ENCODE data around the gene BET1L. TPM values are rescaled to one million over a fixed set of nuclear protein-coding genes. Genes with fewer than 3 reads are reported as not detected.
"Not testable (repeated sequence)": the region's sequence is repeated elsewhere in the genome, so short reads cannot be mapped to it uniquely, and the experiment has no call there.

The BET1L gene
- total and polyA plus RNA-seq, 4 experiments from 2014 or later, result 61.9 to 129 (median 93.2) TPM

GRCh38 chr11:240315-240714, 33.1 kb upstream of the BET1L start:
- peaks cover 36 to 71% of the 10 kb centered on the region in 2 donors for H3K36me3 Mint-ChIP-seq
- intact Hi-C loops (cut with micrococcal nuclease), result no loop called here

GRCh38 chr11:238346-238745, 31.1 kb upstream of the BET1L start:
- peak overlapping the region in 6 of 8 donors; percentile 1 to 100 (median 58) for H3K4me3 Mint-ChIP-seq
- peaks cover 22% of the 10 kb centered on the region for H3K4me1 ChIP-seq (ENCODE audit: insufficient read depth, low read length)
- peaks cover 24 to 57% of the 10 kb centered on the region in 2 donors for H3K36me3 Mint-ChIP-seq
- intact Hi-C loops (cut with micrococcal nuclease), result loop anchor here (5.0 kb wide), 1 partner anchor 49 kb away; the partner anchor contains the start of gene PGGHG
- not testable (repeated sequence) for H3K4me3 ChIP-seq (ENCODE audit: low read length in 2 of 2); H3K9me3 Mint-ChIP-seq; H3K9me3 ChIP-seq (ENCODE audit: control insufficient read depth in 1 of 2, low read length in 2 of 2); H3K27me3 ChIP-seq (ENCODE audit: insufficient read depth, low read length); DNase-seq; H3K27me3 Mint-ChIP-seq
- ChIA-PET CTCF (ENCODE audit: partially characterized antibody) (interaction anchor here (1.0 to 2.9 kb wide), 6 partner anchors 13 to 212 kb away, joined by 3 to 20 read pairs (median 4); partner anchors contain the start of genes BET1L and RIC8A), POLR2A (ENCODE audit: partially characterized antibody) (interaction anchor here (1.5 to 10.9 kb wide), 7 partner anchors 12 to 297 kb away, joined by 5 to 144 read pairs (median 5); partner anchors contain the start of genes BET1L, HRAS, PGGHG and RIC8A)
- peak overlapping the region; percentile 100 for H3K27ac ChIP-seq (ENCODE audit: low read depth, low read length)
- H3K4me1 Mint-ChIP-seq, result peaks cover 34 to 71% (median 51%) of the 10 kb centered on the region in 4 donors
- peak overlapping the region in 6 of 7 donors; percentile 29 to 100 (median 82) for H3K27ac Mint-ChIP-seq
- peaks cover 23% of the 10 kb centered on the region for H3K36me3 ChIP-seq (ENCODE audit: insufficient read depth, low read length)

More at GRCh38 chr11:240315-240714, 33.1 kb upstream of the BET1L start:
- Mint-ChIP-seq H3K9me3 (no peaks in the 10 kb centered on the region), H3K27me3 (no peaks in the 10 kb centered on the region), H3K4me1 (peaks cover 32 to 66% (median 46%) of the 10 kb centered on the region in 4 donors), H3K27ac (peak overlapping the region in 4 of 7 donors; percentile 37 to 97 (median 56)), H3K4me3 (peak overlapping the region in 1 of 8 donors; percentile 11)
- H3K4me3 ChIP-seq (ENCODE audit: low read length in 2 of 2), result no peak overlapping the region
- DNase-seq, result no peak
- H3K4me1 ChIP-seq (ENCODE audit: insufficient read depth, low read length), result peaks cover 19% of the 10 kb centered on the region
- no peaks in the 10 kb centered on the region for H3K9me3 ChIP-seq (ENCODE audit: control insufficient read depth in 1 of 2, low read length in 2 of 2)
- ChIA-PET CTCF (ENCODE audit: partially characterized antibody) (interaction anchor here (1.3 to 3.5 kb wide), 2 partner anchors 9 to 11 kb away, joined by 3 to 20 read pairs; no protein-coding TSS in a partner anchor), POLR2A (ENCODE audit: partially characterized antibody) (interaction anchor here (0.7 to 10.9 kb wide), 4 partner anchors 11 to 167 kb away, joined by 3 to 144 read pairs (median 3); partner anchors contain the start of genes BET1L and RIC8A)
- no peak overlapping the region for H3K27ac ChIP-seq (ENCODE audit: low read depth, low read length)
- no peaks in the 10 kb centered on the region for H3K27me3 ChIP-seq (ENCODE audit: insufficient read depth, low read length)
- H3K36me3 ChIP-seq (ENCODE audit: insufficient read depth, low read length), result peaks cover 41% of the 10 kb centered on the region

GRCh38 chr11:236774-237767, 29.9 kb upstream of the BET1L start, which contains the start of gene PSMD13:
PSMD13 (plus strand) TSS chr11:236976; CDS start chr11:237050, 74 bp downstream.
- peak; percentile 85 to 90 (median 88) for DNase-seq
- Histone ChIP-seq H3K4me3 (ENCODE audit: low read length in 2 of 2) (peak within 1 kb of the TSS; percentile 96 to 100), H3K9me3 (ENCODE audit: control insufficient read depth in 1 of 2, low read length in 2 of 2) (no peaks in the 10 kb centered on the region), H3K27ac (ENCODE audit: low read depth, low read length) (peak within 1 kb of the TSS; percentile 100), H3K4me1 (ENCODE audit: insufficient read depth, low read length) (peaks cover 22% of the 10 kb centered on the region), H3K27me3 (ENCODE audit: insufficient read depth, low read length) (no peaks in the 10 kb centered on the region), H3K36me3 (ENCODE audit: insufficient read depth, low read length) (peaks cover 13% of the 10 kb centered on the region)
- ChIA-PET CTCF (ENCODE audit: partially characterized antibody) (interaction anchor here (0.8 to 2.9 kb wide), 13 partner anchors 9 to 214 kb away, joined by 3 to 20 read pairs (median 3); partner anchors contain the start of genes BET1L and RIC8A), POLR2A (ENCODE audit: partially characterized antibody) (interaction anchor here (0.7 to 10.9 kb wide), 29 partner anchors 9 to 459 kb away, joined by 3 to 144 read pairs (median 5); partner anchors contain the start of genes ANO9, BET1L, HRAS and IFITM5)
- H3K9me3 Mint-ChIP-seq, result no peaks in the 10 kb centered on the region
- H3K27ac Mint-ChIP-seq, result peak within 1 kb of the TSS; percentile 97 to 100 (median 100)
- H3K36me3 Mint-ChIP-seq, result peaks cover 17 to 48% of the 10 kb centered on the region in 2 donors
- intact Hi-C loops (cut with micrococcal nuclease), result loop anchor here (1.0 to 5.0 kb wide), 5 partner anchors 30 to 269 kb away; partner anchors contain the start of genes BET1L, PGGHG and RIC8A
- H3K27me3 Mint-ChIP-seq, result no peaks in the 10 kb centered on the region
- peaks cover 31 to 64% (median 46%) of the 10 kb centered on the region in 4 donors for H3K4me1 Mint-ChIP-seq
- H3K4me3 Mint-ChIP-seq, result peak within 1 kb of the TSS; percentile 98 to 100 (median 99)

- POLR2A ChIA-PET (ENCODE audit: partially characterized antibody), result interaction anchor here (0.8 to 10.9 kb wide), 26 partner anchors 10 to 460 kb away, joined by 3 to 144 read pairs (median 5); partner anchors contain the start of genes BET1L, IFITM5, NLRP6 and PGGHG
Observed at GRCh38 chr11:235997-236773, 29.0 kb upstream of the BET1L start, which contains the start of gene SIRT3. SIRT3 (minus strand) TSS chr11:236342; CDS start chr11:236328, 14 bp downstream.

GRCh38 chr11:235609-235996, 28.4 kb upstream of the BET1L start:
- Mint-ChIP-seq H3K27me3 (no peaks in the 10 kb centered on the region), H3K9me3 (no peaks in the 10 kb centered on the region), H3K4me1 (peaks cover 23 to 54% (median 36%) of the 10 kb centered on the region in 4 donors), H3K36me3 (peaks cover 7 to 37% of the 10 kb centered on the region in 2 donors), H3K4me3 (peak overlapping the region; percentile 83 to 99 (median 89)), H3K27ac (peak overlapping the region; percentile 88 to 97 (median 96))
- ChIA-PET POLR2A (ENCODE audit: partially characterized antibody) (interaction anchor here (0.8 to 10.9 kb wide), 10 partner anchors 15 to 213 kb away, joined by 3 to 144 read pairs (median 10); partner anchors contain the start of genes BET1L, NLRP6, PGGHG and RIC8A), CTCF (ENCODE audit: partially characterized antibody) (interaction anchor here (1.1 to 1.4 kb wide), 3 partner anchors 16 to 215 kb away, joined by 3 to 4 read pairs (median 4); no protein-coding TSS in a partner anchor)
- Histone ChIP-seq H3K36me3 (ENCODE audit: insufficient read depth, low read length) (peaks cover 8% of the 10 kb centered on the region), H3K4me1 (ENCODE audit: insufficient read depth, low read length) (peaks cover 22% of the 10 kb centered on the region), H3K4me3 (ENCODE audit: low read length in 2 of 2) (peak overlapping the region; percentile 24 to 61), H3K9me3 (ENCODE audit: control insufficient read depth in 1 of 2, low read length in 2 of 2) (no peaks in the 10 kb centered on the region), H3K27me3 (ENCODE audit: insufficient read depth, low read length) (no peaks in the 10 kb centered on the region), H3K27ac (ENCODE audit: low read depth, low read length) (peak overlapping the region; percentile 100)
- intact Hi-C loops (cut with micrococcal nuclease), result loop anchor here (5.0 kb wide), 1 partner anchor 52 kb away; the partner anchor contains the start of gene PGGHG
- peak in 1 of 5 donors; percentile 93 for DNase-seq

More at GRCh38 chr11:235997-236773, 29.0 kb upstream of the BET1L start, which contains the start of gene SIRT3:
- Mint-ChIP-seq H3K27me3 (no peaks in the 10 kb centered on the region), H3K4me1 (peaks cover 23 to 56% (median 37%) of the 10 kb centered on the region in 4 donors), H3K27ac (peak within 1 kb of the TSS; percentile 97 to 100 (median 100)), H3K36me3 (peaks cover 8 to 39% of the 10 kb centered on the region in 2 donors), H3K9me3 (no peaks in the 10 kb centered on the region), H3K4me3 (peak within 1 kb of the TSS; percentile 98 to 100 (median 99))
- Histone ChIP-seq H3K36me3 (ENCODE audit: insufficient read depth, low read length) (peaks cover 8% of the 10 kb centered on the region), H3K9me3 (ENCODE audit: control insufficient read depth in 1 of 2, low read length in 2 of 2) (no peaks in the 10 kb centered on the region), H3K4me1 (ENCODE audit: insufficient read depth, low read length) (peaks cover 22% of the 10 kb centered on the region), H3K27me3 (ENCODE audit: insufficient read depth, low read length) (no peaks in the 10 kb centered on the region), H3K27ac (ENCODE audit: low read depth, low read length) (peak within 1 kb of the TSS; percentile 100), H3K4me3 (ENCODE audit: low read length in 2 of 2) (peak within 1 kb of the TSS; percentile 96 to 100)
- DNase-seq, result peak; percentile 87 to 91 (median 89)
- CTCF ChIA-PET (ENCODE audit: partially characterized antibody), result interaction anchor here (1.0 to 2.9 kb wide), 5 partner anchors 10 to 212 kb away, joined by 3 to 20 read pairs (median 4); partner anchors contain the start of genes BET1L and RIC8A
- intact Hi-C loops (cut with micrococcal nuclease), result loop anchor here (1.0 to 5.0 kb wide), 5 partner anchors 29 to 270 kb away; partner anchors contain the start of genes BET1L, PGGHG and RIC8A
